IMR-90 (cell line): ENCODE data around the gene KLRC1. TPM values are rescaled to one million over a fixed set of nuclear protein-coding genes. Genes with fewer than 3 reads are reported as not detected.
"Not testable (repeated sequence)": the region's sequence is repeated elsewhere in the genome, so short reads cannot be mapped to it uniquely, and the experiment has no call there.

Experiments used
- ATAC-seq: fragments of 200-7000 bp; cut with Tn5 transposase; 2 replicates; pipeline ENCODE4 v1.9.1; 2020; ENCODE audit warnings: low read depth, mild to moderate bottlenecking, moderate library complexity
- BruUV-seq: library from RNA; stranded (reverse); fragments of 400-500 nt; replicated peaks from 2 replicates; lab custom pipeline; 2021; lab: Mats Ljungman, UMichigan
- CTCF ChIA-PET: fragments of 300-600 bp; formaldehyde crosslinking; extraction: SDS; loops from one replicate; lab custom pipeline; 2021; ENCODE audit warnings: antibody characterized with exemption; lab: Yijun Ruan, JAX
- POLR2A ChIA-PET: fragments of 300-600 bp; sonication (Branson Sonifier 250); formaldehyde crosslinking; loops from one replicate; lab custom pipeline; 2022; ENCODE audit warnings: antibody characterized with exemption; ENCODE audit not compliant: unreplicated experiment; lab: Charles Lee
- DNase-seq: peaks from one replicate; pipeline ENCODE4 v3.0.0; 2013
- H2AFZ ChIP-seq: replicated peaks from 2 replicates; pipeline ENCODE3; 2013; ENCODE audit warnings: low read length, mild to moderate bottlenecking; ENCODE audit not compliant: poor library complexity
- H2AK5ac ChIP-seq: 2 replicates; pipeline ENCODE4 v1.6.1; 2013; ENCODE audit warnings: low read depth, low read length, inconsistent platforms
- H2AK9ac ChIP-seq: replicated peaks from 2 replicates; pipeline ENCODE3; 2013; ENCODE audit warnings: mild to moderate bottlenecking, low read depth, low read length, moderate library complexity; ENCODE audit not compliant: poor library complexity
- H2BK120ac ChIP-seq: 2 replicates; pipeline ENCODE4 v1.6.1; 2013; ENCODE audit warnings: low read depth, low read length, inconsistent platforms
- H2BK15ac ChIP-seq: 3 replicates; pipeline ENCODE4 v1.6.1; 2013; ENCODE audit warnings: low read depth, low read length, inconsistent platforms
- H2BK20ac ChIP-seq: 2 replicates; pipeline ENCODE4 v1.6.1; 2013; ENCODE audit warnings: low read depth, mild to moderate bottlenecking, inconsistent platforms, low read length, moderate library complexity
- H2BK5ac ChIP-seq: 2 replicates; pipeline ENCODE4 v1.6.1; 2013; ENCODE audit warnings: mild to moderate bottlenecking, low read depth, low read length, inconsistent platforms; ENCODE audit not compliant: poor library complexity, severe bottlenecking
- H3K14ac ChIP-seq: replicated peaks from 2 replicates; pipeline ENCODE4 v1.6.1; 2013; ENCODE audit warnings: low read depth, low read length, inconsistent platforms
- H3K18ac ChIP-seq: 2 replicates; pipeline ENCODE4 v1.6.1; 2013; ENCODE audit warnings: low read depth, low read length, control low read depth
- H3K23ac ChIP-seq: 2 replicates; pipeline ENCODE4 v1.6.1; 2013; ENCODE audit warnings: low read depth, low read length, inconsistent platforms
- H3K27ac ChIP-seq: 2 replicates; pipeline ENCODE4 v1.5.1; 2013; ENCODE audit warnings: mild to moderate bottlenecking, control low read depth, low read length; ENCODE audit not compliant: insufficient read depth
- H3K27me3 ChIP-seq: 2 replicates; pipeline ENCODE4 v1.6.1; 2013; ENCODE audit warnings: low read length; ENCODE audit not compliant: control insufficient read depth, insufficient read depth
- H3K36me3 ChIP-seq: 2 replicates; pipeline ENCODE4 v1.6.1; 2013; ENCODE audit warnings: low read length, mixed read lengths; ENCODE audit not compliant: control insufficient read depth, insufficient read depth
- H3K4ac ChIP-seq: 2 replicates; pipeline ENCODE4 v1.6.1; 2013; ENCODE audit warnings: low read depth, low read length, inconsistent platforms
- H3K4me1 ChIP-seq: 2 replicates; pipeline ENCODE4 v1.6.1; 2013; ENCODE audit warnings: low read length, mixed read lengths; ENCODE audit not compliant: control insufficient read depth, insufficient read depth
- H3K4me2 ChIP-seq: 2 replicates; pipeline ENCODE4 v1.6.1; 2013; ENCODE audit warnings: low read depth, mild to moderate bottlenecking, control low read depth, low read length, moderate library complexity
- H3K4me3 ChIP-seq: 2 replicates; pipeline ENCODE4 v1.5.1; 2013; ENCODE audit warnings: low read depth, mild to moderate bottlenecking, control low read depth, low read length, moderate library complexity; ENCODE audit not compliant: insufficient read depth
- H3K56ac ChIP-seq: 2 replicates; pipeline ENCODE4 v1.6.1; 2013; ENCODE audit warnings: low read length, inconsistent platforms; ENCODE audit not compliant: insufficient read depth; ENCODE audit errors: extremely low read depth
- H3K79me1 ChIP-seq, 2 experiments: 2 replicates each; pipeline ENCODE4 v1.6.1; 2013; ENCODE audit warnings: low read length in 2 of 2, inconsistent platforms in 1 of 2, low read depth in 1 of 2
- H3K9ac ChIP-seq: 2 replicates; pipeline ENCODE4 v1.6.1; 2013; ENCODE audit warnings: low read depth, low read length, control low read depth
- H3K9me1 ChIP-seq: 2 replicates; pipeline ENCODE4 v1.6.1; 2013; ENCODE audit warnings: low read length, inconsistent platforms; ENCODE audit not compliant: insufficient read depth
- H3K9me3 ChIP-seq: 2 replicates; pipeline ENCODE4 v1.6.1; 2013; ENCODE audit warnings: low read length; ENCODE audit not compliant: control insufficient read depth, insufficient read depth
- H4K20me1 ChIP-seq: 2 replicates; pipeline ENCODE4 v1.6.1; 2013; ENCODE audit warnings: low read length, inconsistent platforms; ENCODE audit not compliant: insufficient read depth
- H4K5ac ChIP-seq: 2 replicates; pipeline ENCODE4 v1.6.1; 2013; ENCODE audit warnings: mild to moderate bottlenecking, low read depth, low read length, control low read depth
- H4K8ac ChIP-seq, 2 experiments: 2 replicates each; pipeline ENCODE4 v1.6.1; 2013; ENCODE audit warnings: low read depth in 2 of 2, low read length in 2 of 2, control low read depth in 1 of 2, inconsistent platforms in 1 of 2
- H4K91ac ChIP-seq: 2 replicates; pipeline ENCODE4 v1.6.1; 2013; ENCODE audit warnings: low read depth, low read length, inconsistent platforms; ENCODE audit not compliant: insufficient read depth
- WGBS, 2 experiments: methylation state at CpG; one replicate each; pipeline versions ENCODE4 v1.1.5 to v1.1.7; 2013; ENCODE audit warnings: missing lambda C conversion rate in 2 of 2; ENCODE audit not compliant: insufficient read length in 1 of 2; ENCODE audit errors: extremely low coverage in 2 of 2; 5-methylcytosine and 5-hydroxymethylcytosine counted together
- dilution Hi-C: fragments of 300-500 bp; cut with HindIII; formaldehyde crosslinking; loops from one replicate; pipeline ENCODE4 v1.14.3; 2018; ENCODE audit warnings: low sequenced_read_pairs; ENCODE audit not compliant: unreplicated experiment
- in situ Hi-C: fragments of 300-500 bp; cut with MboI; formaldehyde crosslinking; loops from 3 replicates; pipeline ENCODE4 v1.14.3; 2019; ENCODE audit warnings: low sequenced_read_pairs, inconsistent platforms, mixed read lengths
- intact Hi-C: fragments of 100-400 bp; cut with micrococcal nuclease; formaldehyde crosslinking; loops from 2 replicates; pipeline ENCODE4 v1.10.0; 2022
- polyA plus RNA-seq, 3 experiments: library from polyadenylated mRNA; depleted of rRNA; stranded (reverse); fragments of >200 nt; gene quantifications; 2 replicates each; pipeline ENCODE4 v1.2.3, GENCODE V29; 2012; ENCODE audit warnings: low replicate concordance in 1 of 3
- total RNA-seq: library from RNA; depleted of rRNA; stranded (reverse); fragments of >200 nt; gene quantifications from 2 replicates; pipeline ENCODE4 v1.2.3, GENCODE V29; 2012

Gene KLRC1
- total and polyA plus RNA-seq, 2 of the 4 experiments (the other 2 are of a cell fraction): not detected

DNA sequence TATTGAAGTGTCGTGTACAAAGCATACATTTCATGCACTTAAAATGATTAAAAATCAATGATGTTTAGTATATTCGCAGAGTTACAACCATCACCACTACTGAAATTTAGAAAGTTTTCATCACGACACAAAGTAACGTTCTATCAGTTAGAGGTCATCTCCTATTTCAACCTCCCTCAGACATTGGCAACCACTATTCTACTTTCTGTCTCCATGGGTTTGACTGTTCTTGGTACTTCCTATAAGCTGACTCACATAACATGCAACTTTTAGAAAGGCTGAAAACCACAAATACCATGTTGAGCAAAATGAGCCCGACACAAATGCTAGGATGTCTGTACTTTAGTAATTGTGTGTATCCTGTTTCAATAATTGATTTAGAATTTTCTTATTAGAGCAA is 7.1 kb downstream of the KLRC1 start:
- H3K9me3 ChIP-seq, H3K36me3 ChIP-seq, H4K91ac ChIP-seq, H3K79me1 ChIP-seq, H3K9ac ChIP-seq, BruUV-seq, H2BK120ac ChIP-seq, POLR2A ChIA-PET, H3K27ac ChIP-seq, ATAC-seq, H2AFZ ChIP-seq, H3K4me2 ChIP-seq, H3K18ac ChIP-seq, H3K56ac ChIP-seq, H2BK15ac ChIP-seq, CTCF ChIA-PET, H4K20me1 ChIP-seq, H2AK9ac ChIP-seq, H2BK20ac ChIP-seq, H2AK5ac ChIP-seq, H3K14ac ChIP-seq, H4K5ac ChIP-seq, dilution Hi-C loops, H3K27me3 ChIP-seq, H4K8ac ChIP-seq, H3K4me3 ChIP-seq, H3K4me1 ChIP-seq, H3K23ac ChIP-seq, H2BK5ac ChIP-seq, H3K9me1 ChIP-seq, in situ Hi-C loops, H3K4ac ChIP-seq, DNase-seq, intact Hi-C loops: not testable (repeated sequence)
- WGBS, 2 experiments: no CpG with 5 or more reads among the region's 5 CpGs

DNA sequence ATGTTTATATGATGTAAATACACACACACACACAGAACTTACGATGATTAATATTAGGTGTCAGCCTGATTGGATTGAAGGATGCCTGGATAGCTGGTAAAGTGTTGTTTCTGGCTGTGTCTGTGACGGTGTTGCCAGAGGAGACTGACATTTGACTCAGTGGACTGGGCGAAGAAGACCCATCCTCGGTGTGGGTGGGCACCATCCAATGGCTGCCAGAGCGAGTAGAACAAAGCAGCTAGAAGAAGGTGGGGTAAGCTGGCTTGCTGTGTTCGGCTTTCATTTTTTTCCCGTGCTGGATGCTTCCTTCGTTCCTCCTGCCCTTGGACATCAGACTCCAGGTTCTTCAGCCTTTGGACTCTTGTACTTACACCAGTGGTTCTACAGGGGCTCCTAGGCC is 12.0 kb downstream of the KLRC1 start:
- H3K9me3 ChIP-seq, H3K18ac ChIP-seq, H3K4me3 ChIP-seq, intact Hi-C loops, POLR2A ChIA-PET, H2BK5ac ChIP-seq, H3K36me3 ChIP-seq, H3K27me3 ChIP-seq, H3K14ac ChIP-seq, in situ Hi-C loops, CTCF ChIA-PET, H3K4ac ChIP-seq, H3K27ac ChIP-seq, H2BK15ac ChIP-seq, H2AK5ac ChIP-seq, H2BK20ac ChIP-seq, H2AK9ac ChIP-seq, DNase-seq, H3K79me1 ChIP-seq, H4K91ac ChIP-seq, BruUV-seq, H3K9me1 ChIP-seq, H3K4me2 ChIP-seq, H3K23ac ChIP-seq, H2AFZ ChIP-seq, H4K8ac ChIP-seq, ATAC-seq, H4K5ac ChIP-seq, H3K9ac ChIP-seq, H4K20me1 ChIP-seq, dilution Hi-C loops, H2BK120ac ChIP-seq, H3K4me1 ChIP-seq, H3K56ac ChIP-seq: not testable (repeated sequence)
- WGBS, 2 experiments: no CpG with 5 or more reads among the region's 8 CpGs
